GM23338 (cell line): ENCODE data around the gene TBL1XR1. TPM values are rescaled to one million over a fixed set of nuclear protein-coding genes. Genes with fewer than 3 reads are reported as not detected.

Source experiments
- ATAC-seq: fragments of 200-7000 bp; cut with Tn5 transposase; 3 replicates; pipeline ENCODE4 v1.9.1; 2020
- DNase-seq: peaks from one replicate; pipeline ENCODE4 v3.0.0-alpha.2; 2015; ENCODE audit warnings: low spot score
- H2AFZ ChIP-seq: fragments of 200-600 bp; sonication (generic); 2 replicates; pipeline ENCODE4 v1.8.0; 2016; ENCODE audit warnings: antibody characterized with exemption, mild to moderate bottlenecking, moderate library complexity
- H3F3A ChIP-seq: fragments of 200-600 bp; sonication (generic); replicated peaks from 2 replicates; pipeline ENCODE4 v1.8.0; 2017; ENCODE audit warnings: antibody characterized with exemption, mixed run types, low read depth
- H3K27ac ChIP-seq: fragments of 200-600 bp; sonication (generic); 2 replicates; pipeline ENCODE4 v1.6.1; 2016; ENCODE audit warnings: low read depth
- H3K27me3 ChIP-seq: fragments of 200-600 bp; sonication (generic); 2 replicates; pipeline ENCODE4 v1.8.0; 2016; ENCODE audit warnings: mild to moderate bottlenecking, mixed run types, moderate library complexity; ENCODE audit not compliant: insufficient read depth
- H3K36me3 ChIP-seq: fragments of 200-600 bp; sonication (generic); 2 replicates; pipeline ENCODE4 v1.8.0; 2016; ENCODE audit warnings: mild to moderate bottlenecking; ENCODE audit not compliant: insufficient read depth
- H3K4me1 ChIP-seq: fragments of 200-600 bp; sonication (generic); 2 replicates; pipeline ENCODE4 v1.8.0; 2016; ENCODE audit warnings: mild to moderate bottlenecking, moderate library complexity; ENCODE audit not compliant: insufficient read depth
- H3K4me2 ChIP-seq: fragments of 200-600 bp; sonication (generic); 2 replicates; pipeline ENCODE4 v1.7.1; 2017; ENCODE audit warnings: mixed run types
- H3K4me3 ChIP-seq: fragments of 200-600 bp; sonication (generic); 2 replicates; pipeline ENCODE4 v1.6.1; 2016; ENCODE audit warnings: mixed run types
- H3K79me2 ChIP-seq: fragments of 200-600 bp; sonication (generic); replicated peaks from 2 replicates; pipeline ENCODE4 v1.8.0; 2017; ENCODE audit warnings: mild to moderate bottlenecking; ENCODE audit not compliant: insufficient read depth
- H3K9me2 ChIP-seq: fragments of 200-600 bp; sonication (generic); 2 replicates; pipeline ENCODE4 v1.8.0; 2017; ENCODE audit not compliant: insufficient read depth
- H4K20me1 ChIP-seq: fragments of 200-600 bp; sonication (generic); replicated peaks from 2 replicates; pipeline ENCODE4 v1.8.0; 2017; ENCODE audit warnings: mild to moderate bottlenecking; ENCODE audit not compliant: insufficient read depth
- H3K27ac Mint-ChIP-seq: 2 replicates; pipeline ENCODE4 v1.8.0; 2020; ENCODE audit warnings: inconsistent platforms, mild to moderate bottlenecking, moderate library complexity, mixed read lengths
- H3K27me3 Mint-ChIP-seq: 3 replicates; pipeline ENCODE4 v1.8.0; 2022; ENCODE audit warnings: low read depth, mild to moderate bottlenecking, moderate library complexity, mixed read lengths, inconsistent platforms; ENCODE audit not compliant: insufficient read depth, poor library complexity
- H3K36me3 Mint-ChIP-seq: 3 replicates; pipeline ENCODE4 v1.8.0; 2021; ENCODE audit warnings: low read depth, mild to moderate bottlenecking, inconsistent platforms, moderate library complexity, mixed read lengths
- H3K4me1 Mint-ChIP-seq: 3 replicates; pipeline ENCODE4 v1.8.0; 2020; ENCODE audit warnings: mild to moderate bottlenecking, inconsistent platforms, mixed read lengths
- H3K4me3 Mint-ChIP-seq: 3 replicates; pipeline ENCODE4 v1.8.0; 2021; ENCODE audit warnings: moderate library complexity, mild to moderate bottlenecking, inconsistent platforms, mixed read lengths
- H3K9me3 Mint-ChIP-seq: 3 replicates; pipeline ENCODE4 v1.8.0; 2020; ENCODE audit warnings: moderate library complexity, mild to moderate bottlenecking, inconsistent platforms, mixed read lengths
- CREB1 ChIP-seq: fragments of 250-450 bp; sonication (Bioruptor Pico); IDR thresholded peaks from 2 replicates; pipeline ENCODE4 v1.5.0; 2020; ENCODE audit warnings: low read depth, mild to moderate bottlenecking, moderate library complexity
- CTCF ChIP-seq, 2 experiments: fragments of 200-600 bp in 1 of 2; sonication (generic) in 1 of 2; conservative IDR thresholded peaks; 2 replicates each; pipeline versions ENCODE4 v1.5.1 to v1.6.1; 2016 to 2017; ENCODE audit warnings: antibody characterized with exemption in 2 of 2, low read depth in 2 of 2, mild to moderate bottlenecking in 2 of 2, moderate library complexity in 1 of 2
- ETS1 ChIP-seq: IDR thresholded peaks from 2 replicates; pipeline ENCODE4 v1.6.1; 2016; ENCODE audit warnings: antibody characterized with exemption
- EZH2 ChIP-seq: fragments of 200-600 bp; sonication (generic); IDR thresholded peaks from one replicate; pipeline ENCODE4 v1.8.0; 2017; ENCODE audit warnings: antibody characterized with exemption, mild to moderate bottlenecking, low read depth; ENCODE audit not compliant: unreplicated experiment
- EZH2phosphoT487 ChIP-seq: fragments of 200-600 bp; sonication (generic); IDR thresholded peaks from one replicate; pipeline ENCODE4 v1.8.1; 2018; ENCODE audit warnings: antibody characterized with exemption; ENCODE audit not compliant: unreplicated experiment
- JUNB ChIP-seq: IDR thresholded peaks from one replicate; pipeline ENCODE4 v1.6.1; 2016; ENCODE audit warnings: antibody characterized with exemption; ENCODE audit not compliant: unreplicated experiment
- NANOG ChIP-seq: IDR thresholded peaks from 2 replicates; pipeline ENCODE4 v1.6.1; 2016; ENCODE audit warnings: antibody characterized with exemption, borderline replicate concordance
- POLR2AphosphoS5 ChIP-seq: IDR thresholded peaks from 2 replicates; pipeline ENCODE4 v1.6.1; 2016; ENCODE audit warnings: antibody characterized with exemption, low read depth
- REST ChIP-seq: IDR thresholded peaks from one replicate; pipeline ENCODE4 v1.6.1; 2018; ENCODE audit warnings: antibody characterized with exemption; ENCODE audit not compliant: unreplicated experiment
- STAT1 ChIP-seq: IDR thresholded peaks from one replicate; pipeline ENCODE4 v1.6.1; 2016; ENCODE audit warnings: antibody characterized with exemption; ENCODE audit not compliant: unreplicated experiment
- ZNF114 ChIP-seq: fragments of 250-450 bp; sonication (Bioruptor Pico); IDR thresholded peaks from 2 replicates; pipeline ENCODE4 v1.5.0; 2020; ENCODE audit warnings: mild to moderate bottlenecking, moderate library complexity
- ZNF331 ChIP-seq: fragments of 250-450 bp; sonication (Bioruptor Pico); IDR thresholded peaks from 2 replicates; pipeline ENCODE4 v1.5.0; 2020; ENCODE audit warnings: low read depth, mild to moderate bottlenecking, moderate library complexity
- ZNF462 ChIP-seq: fragments of 250-450 bp; sonication (Bioruptor Pico); IDR thresholded peaks from 2 replicates; pipeline ENCODE4 v1.5.0; 2020; ENCODE audit warnings: mild to moderate bottlenecking, moderate library complexity
- polyA plus RNA-seq: library from polyadenylated mRNA; unstranded; fragments of >200 nt; fragmentation: Nextera tagmentation; extraction: Ambion mirVana; gene quantifications from 2 replicates; pipeline ENCODE4 v1.2.1, GENCODE V29; 2016
- total RNA-seq: library from RNA; depleted of rRNA; stranded (reverse); fragments of >200 nt; shearing (Covaris generic); gene quantifications from 2 replicates; pipeline ENCODE4 v1.2.3, GENCODE V29; 2014

The TBL1XR1 gene
- total and polyA plus RNA-seq, 2 experiments from 2014 or later, result 49.6 to 122 TPM

- H3K36me3 ChIP-seq, result no peaks in the 10 kb centered on the region
- H3K79me2 ChIP-seq, result no peaks in the 10 kb centered on the region
- Mint-ChIP-seq H3K9me3 (peaks cover 9% of the 10 kb centered on the region), H3K27me3 (no peaks in the 10 kb centered on the region), H3K36me3 (peaks cover 8% of the 10 kb centered on the region), H3K4me3 (no peak overlapping the region), H3K4me1 (peaks cover 23% of the 10 kb centered on the region; the same call in 2 of the 3 replicates), H3K27ac (no peak overlapping the region)
- no peak for TF ChIP-seq STAT1
- TF ChIP-seq NANOG, result no peak
- no peak for TF ChIP-seq ETS1
- no peak for TF ChIP-seq ZNF114 (CRISPR knock-in tag)
- TF ChIP-seq CTCF (conservative IDR thresholded peaks at IDR 0.05; ENCODE audit: low read depth in 2 of 2), result no peak
- TF ChIP-seq REST, result no peak
- no peak for TF ChIP-seq CREB1
- no peak for TF ChIP-seq ZNF462 (CRISPR knock-in tag)
- no peak for TF ChIP-seq JUNB
- no peak for TF ChIP-seq POLR2AphosphoS5
- TF ChIP-seq ZNF331 (CRISPR knock-in tag), result no peak
- TF ChIP-seq EZH2phosphoT487, result no peak
- no peak for TF ChIP-seq EZH2
- H3K9me2 ChIP-seq, result 0 out of 2 replicates have a peak, but pooled peaks cover 4% of the 10 kb centered on the region
- no peak overlapping the region for H3K4me3 ChIP-seq
- no peaks in the 10 kb centered on the region for H3K27me3 ChIP-seq
- H3K4me1 ChIP-seq, result peaks cover 14% of the 10 kb centered on the region
- no peak for DNase-seq
- H3K27ac ChIP-seq, result no peak overlapping the region
- no peak for ATAC-seq
- H4K20me1 ChIP-seq, result no peaks in the 10 kb centered on the region
- H3F3A ChIP-seq, result no peaks in the 10 kb centered on the region
- H3K4me2 ChIP-seq, result peak overlapping the region; percentile 8; the same call in 1 of the 2 replicates
- H2AFZ ChIP-seq, result no peak overlapping the region
These were observed 202.9 kb downstream of the TBL1XR1 start for GRCh38 chr3:176994393-176994792.
